ENCODE measurements around the gene INSYN2B.
"Not testable (repeated sequence)": the region's sequence is repeated elsewhere in the genome, so short reads cannot be mapped to it uniquely, and the experiment has no call there.

The INSYN2B gene

DNA sequence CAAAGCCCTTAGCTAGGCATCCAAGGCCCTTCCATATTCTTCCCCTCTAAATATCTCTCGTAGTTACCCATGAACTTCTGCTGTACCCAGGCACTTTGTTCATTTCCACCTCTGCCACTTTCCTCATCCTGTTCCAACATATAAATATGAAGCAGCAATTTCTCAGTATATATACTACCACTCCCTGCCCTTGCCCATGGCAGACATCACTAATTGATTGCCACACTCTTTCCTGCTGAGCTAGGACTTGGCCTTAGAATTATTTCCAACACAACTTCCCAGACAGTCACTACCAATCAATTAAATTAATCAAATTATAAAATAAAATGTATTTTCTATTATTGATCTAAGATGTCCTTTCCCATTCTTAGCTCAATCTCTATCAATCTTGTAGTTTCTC lies 8.5 kb downstream of the INSYN2B start:
- no peak for DNase-seq (ENCODE audit: low spot score)

DNA sequence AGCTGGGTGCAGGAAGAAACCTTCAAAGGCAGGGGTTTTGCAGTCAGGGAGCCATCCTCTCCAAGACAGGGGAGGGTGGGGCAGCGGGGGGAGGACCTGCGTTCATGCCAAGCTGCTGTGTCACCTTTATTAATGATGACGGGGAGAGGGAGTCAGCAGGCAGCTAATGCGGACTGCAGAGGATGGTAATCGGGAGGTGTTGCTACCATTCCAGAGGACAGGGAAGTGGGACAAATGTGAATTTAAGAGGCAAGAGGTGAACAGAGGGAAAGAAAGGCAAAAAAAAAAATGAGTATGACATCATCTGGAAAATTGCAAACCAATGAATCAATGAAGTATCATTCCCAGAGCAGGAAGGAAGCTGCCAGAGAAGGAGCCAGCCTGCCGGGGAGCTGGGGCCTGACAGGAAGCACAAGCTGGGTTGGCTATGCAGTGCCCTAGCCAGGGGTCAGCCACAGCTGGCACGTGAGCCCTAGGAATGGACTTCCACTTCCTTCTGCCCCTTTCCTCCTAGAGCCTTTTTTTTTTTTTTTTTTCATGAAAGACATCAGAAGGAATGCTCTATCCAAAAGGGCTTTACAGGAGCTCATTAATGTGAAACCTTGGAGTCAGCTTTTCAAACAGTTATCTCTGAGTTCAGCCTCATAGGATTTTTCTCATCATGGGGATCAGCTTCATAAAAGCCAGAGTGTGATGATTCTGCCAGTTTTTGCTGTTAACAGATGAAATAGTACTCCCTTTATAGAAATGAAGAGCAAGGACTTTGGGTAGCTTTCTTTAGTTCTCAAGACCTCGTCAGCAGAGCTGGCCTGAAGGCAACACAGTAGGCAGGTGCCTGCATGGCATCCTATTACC lies 9.2 kb downstream of the INSYN2B start:
- DNase-seq (ENCODE audit: low spot score): no peak

DNA sequence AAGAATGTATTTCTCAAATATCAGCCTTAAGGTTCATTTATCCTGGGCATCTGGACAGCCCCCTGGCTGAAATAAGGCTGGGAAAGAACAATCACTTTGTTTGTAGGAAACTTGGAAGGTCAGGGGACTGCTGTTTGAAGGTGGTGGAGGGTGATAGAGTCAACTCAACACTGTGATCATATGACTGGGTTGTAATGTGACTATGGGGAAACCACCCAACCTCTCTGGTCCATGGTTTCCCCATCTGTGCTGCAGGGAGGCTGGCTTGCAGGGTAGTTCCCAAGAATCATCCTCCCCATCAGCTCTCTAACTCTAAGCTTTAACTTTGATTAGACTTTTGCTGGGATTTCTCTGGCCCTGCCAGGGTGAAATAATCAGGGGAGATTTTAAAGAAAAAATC lies 10.0 kb downstream of the INSYN2B start:
- DNase-seq (ENCODE audit: low spot score): no peak

DNA sequence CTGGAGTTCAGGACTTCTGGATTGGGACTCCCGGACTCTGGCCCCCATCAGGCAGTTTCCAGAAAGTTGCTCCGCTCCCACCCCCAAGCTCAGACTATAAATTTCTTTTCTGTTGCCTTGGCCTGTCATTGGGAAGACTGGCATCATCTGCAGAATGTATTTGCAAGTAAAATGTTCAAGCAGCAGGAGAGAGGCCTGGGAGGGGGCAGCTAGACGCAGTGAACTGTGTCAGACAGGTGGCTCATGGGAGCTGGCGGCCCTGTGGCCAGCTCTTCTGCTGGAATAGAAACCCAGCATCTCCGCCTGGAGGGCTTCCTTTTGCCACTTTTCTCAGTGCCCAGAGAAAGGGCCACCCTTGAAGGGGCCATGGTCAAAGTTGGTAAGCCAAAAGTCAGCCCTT lies 16.0 kb downstream of the INSYN2B start:
- DNase-seq (ENCODE audit: low spot score): no peak

DNA sequence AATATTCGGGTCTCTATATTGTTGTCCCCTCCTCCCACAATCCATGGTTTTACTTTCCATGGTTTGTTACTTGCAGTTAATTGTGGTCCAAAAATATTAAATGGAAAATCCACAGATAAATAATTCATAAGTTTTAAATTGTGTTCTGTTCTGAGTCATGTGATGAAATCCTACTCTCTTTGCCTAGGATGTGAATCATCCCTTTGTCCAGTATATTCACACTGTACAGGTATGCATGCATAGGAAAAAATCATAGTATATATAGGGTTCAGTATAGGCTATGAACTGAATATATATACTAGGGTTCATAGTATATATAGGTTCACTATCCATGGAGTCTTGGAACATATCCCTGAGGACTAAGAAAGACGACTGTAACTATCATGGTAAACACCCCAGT lies 19.6 kb downstream of the INSYN2B start:
- DNase-seq (ENCODE audit: low spot score): no peak

GRCh38 chr5:169958278-169958677 lies 22.0 kb downstream of the INSYN2B start:
- DNase-seq (ENCODE audit: low spot score): no peak

- DNase-seq (ENCODE audit: low spot score): no peak
These were observed 23.5 kb downstream of the INSYN2B start for GRCh38 chr5:169956756-169957155.

DNA sequence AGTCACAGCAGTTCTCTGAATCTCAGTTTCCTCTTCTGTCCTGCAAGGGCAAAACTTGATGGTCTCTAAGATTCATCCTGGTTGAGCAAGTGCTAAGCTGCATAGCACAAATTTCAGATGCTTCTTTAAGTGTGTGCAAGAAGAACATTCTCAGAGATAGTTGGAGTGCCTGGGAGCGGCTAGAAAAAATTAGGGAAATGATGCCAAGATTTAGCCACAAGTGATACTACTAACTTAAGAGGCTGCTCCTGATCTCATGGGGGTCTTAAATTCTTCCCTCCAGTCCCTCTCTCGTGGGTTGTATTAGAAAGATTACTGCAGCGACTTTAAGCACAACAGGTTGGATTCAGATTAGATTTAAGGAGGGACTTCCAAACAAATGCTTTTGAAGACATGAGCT lies 24.2 kb downstream of the INSYN2B start:
- DNase-seq (ENCODE audit: low spot score): no peak

DNA sequence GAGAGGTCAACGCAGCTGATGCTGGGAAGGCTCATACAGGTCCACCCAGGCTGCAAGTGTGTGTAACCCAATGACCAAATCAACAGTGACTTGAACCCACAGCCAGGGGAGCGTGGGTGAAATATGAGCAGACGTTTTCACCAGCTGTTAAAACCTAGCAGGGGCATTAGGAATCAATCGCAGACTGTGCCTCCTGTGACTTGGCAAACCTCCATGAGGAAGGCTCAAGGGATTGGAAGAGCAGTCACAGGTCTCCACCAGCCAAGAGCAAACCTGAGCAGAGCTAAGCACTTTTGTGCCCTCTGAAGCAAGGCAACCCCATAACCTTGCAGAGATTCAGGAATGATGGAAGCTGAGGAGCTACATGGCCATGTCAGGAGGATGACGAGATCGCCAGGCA lies 25.5 kb downstream of the INSYN2B start:
- no peak for DNase-seq (ENCODE audit: low spot score)

DNA sequence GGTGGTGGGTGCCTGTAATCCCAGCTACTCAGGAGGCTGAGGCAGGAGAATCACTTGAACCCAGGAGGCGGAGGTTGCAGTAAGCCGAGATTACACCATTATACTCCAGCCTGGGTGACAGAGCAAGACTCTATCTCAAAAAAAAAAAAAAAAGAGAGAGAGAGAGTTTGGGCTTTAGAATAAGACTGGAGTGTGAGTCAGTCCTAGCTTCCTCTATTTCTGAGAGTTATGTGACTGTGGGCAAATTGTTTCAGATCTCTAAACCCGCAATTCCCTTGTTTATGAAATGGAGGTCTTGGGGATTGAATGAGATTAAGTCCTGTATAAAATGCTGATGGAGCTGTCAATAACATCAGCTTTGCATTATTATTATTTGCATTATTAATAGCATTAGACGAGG lies 27.1 kb downstream of the INSYN2B start:
- not testable (repeated sequence) for DNase-seq (ENCODE audit: low spot score)

- no peak for DNase-seq (ENCODE audit: low spot score)
These were observed 30.0 kb downstream of the INSYN2B start for GRCh38 chr5:169950333-169950732.

- DNase-seq (ENCODE audit: low spot score): no peak
These were observed 33.5 kb downstream of the INSYN2B start for GRCh38 chr5:169946743-169947295.

DNA sequence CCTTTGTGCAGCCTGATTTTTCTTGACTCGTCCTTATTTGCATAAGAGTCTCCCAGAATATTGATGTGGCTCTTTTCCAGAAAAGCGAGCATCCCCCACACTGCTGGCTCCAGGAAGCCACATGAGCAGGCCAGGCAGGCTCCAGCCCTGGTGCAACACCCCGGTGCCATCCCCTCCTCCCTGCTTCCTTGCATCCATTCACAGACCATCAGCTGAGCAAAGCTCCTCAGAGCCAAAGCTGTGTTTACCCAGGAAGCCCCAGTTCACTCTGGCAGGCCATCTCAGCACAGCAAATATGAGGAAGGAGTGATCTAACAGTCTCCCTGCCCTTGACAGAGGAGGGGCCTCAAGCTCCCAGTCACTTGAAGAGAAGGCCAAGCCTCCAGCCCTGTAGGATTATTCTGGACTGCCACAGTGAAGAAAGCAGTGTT lies 34.4 kb downstream of the INSYN2B start:
- no peak for DNase-seq (ENCODE audit: low spot score)

DNA sequence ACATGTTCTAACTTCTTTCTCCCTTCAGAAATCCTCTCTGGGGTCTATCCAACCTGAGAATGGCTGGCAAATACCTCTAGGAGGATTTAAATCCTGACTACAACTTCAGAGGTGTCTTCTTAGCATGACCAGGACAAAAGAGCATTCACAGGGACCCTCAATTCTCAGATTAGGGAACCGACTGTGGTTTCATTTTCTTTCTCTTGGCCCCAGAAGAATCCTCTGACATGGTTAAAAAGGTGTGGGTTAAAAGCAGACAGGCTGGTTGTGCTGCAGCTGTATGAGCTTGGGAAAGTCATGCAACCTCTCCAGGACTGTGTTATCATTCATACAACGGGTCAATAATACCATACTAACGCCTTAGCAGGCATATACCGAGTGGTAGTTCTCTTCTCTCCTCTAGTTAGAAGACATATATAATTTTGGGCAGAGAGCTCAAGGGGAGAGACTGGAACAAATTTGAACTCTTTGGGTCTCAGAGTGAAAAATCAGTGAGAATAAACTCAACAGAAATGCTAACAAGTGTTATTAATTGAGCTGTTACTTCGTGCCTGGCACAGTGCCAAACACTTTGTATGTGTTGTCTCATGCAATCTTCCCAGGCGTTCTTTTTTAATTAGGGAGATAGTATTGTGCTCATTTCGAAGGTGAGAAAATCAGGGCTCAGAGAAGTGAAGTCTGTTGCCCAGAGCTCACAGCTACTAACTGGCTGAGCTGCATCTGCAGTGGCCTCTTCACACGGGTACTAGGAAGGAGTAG lies 35.2 kb downstream of the INSYN2B start:
- no peak for DNase-seq (ENCODE audit: low spot score)

DNA sequence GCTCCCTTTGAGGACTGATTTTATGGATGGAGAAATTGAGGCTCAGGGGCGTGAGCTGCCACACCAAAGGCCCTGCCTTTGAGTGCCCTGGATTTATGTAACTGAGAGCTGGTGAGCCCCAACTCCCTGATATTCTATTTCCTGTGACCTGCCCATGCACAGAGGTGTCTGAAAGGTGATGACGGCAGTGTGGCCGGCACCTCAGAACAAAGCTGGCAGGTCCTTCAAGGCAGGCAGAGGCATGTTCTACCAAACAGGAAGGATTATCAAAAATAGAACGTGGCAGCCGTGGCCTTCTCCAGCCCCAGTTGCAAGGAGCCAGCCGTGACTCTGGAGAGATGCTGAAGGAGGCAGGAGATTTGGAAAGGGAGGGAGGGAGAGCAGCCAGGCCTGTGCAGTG lies 36.2 kb downstream of the INSYN2B start:
- DNase-seq (ENCODE audit: low spot score): no peak

DNA sequence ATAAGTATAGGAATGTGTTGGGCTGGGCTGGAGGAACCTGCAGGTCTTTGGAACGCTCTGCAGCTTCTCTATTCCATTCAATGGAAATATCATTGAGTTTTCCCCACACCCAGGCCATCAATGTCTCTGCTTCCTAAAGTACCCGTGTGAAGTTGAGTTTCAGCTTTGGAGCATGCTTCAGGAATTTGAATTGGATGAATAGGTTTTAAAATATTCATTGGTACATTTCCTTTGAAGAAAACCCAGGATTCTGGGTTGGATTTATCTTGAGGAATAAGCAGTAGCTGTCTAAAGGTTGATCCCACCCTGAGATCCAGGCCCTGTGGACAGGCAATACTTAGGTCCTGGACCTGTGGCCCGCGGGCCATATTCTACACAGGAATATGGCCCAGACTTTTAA lies 37.3 kb downstream of the INSYN2B start:
- no peak for DNase-seq (ENCODE audit: low spot score)

- DNase-seq (ENCODE audit: low spot score): no peak
These were observed 38.1 kb downstream of the INSYN2B start for GRCh38 chr5:169942181-169942580.

DNA sequence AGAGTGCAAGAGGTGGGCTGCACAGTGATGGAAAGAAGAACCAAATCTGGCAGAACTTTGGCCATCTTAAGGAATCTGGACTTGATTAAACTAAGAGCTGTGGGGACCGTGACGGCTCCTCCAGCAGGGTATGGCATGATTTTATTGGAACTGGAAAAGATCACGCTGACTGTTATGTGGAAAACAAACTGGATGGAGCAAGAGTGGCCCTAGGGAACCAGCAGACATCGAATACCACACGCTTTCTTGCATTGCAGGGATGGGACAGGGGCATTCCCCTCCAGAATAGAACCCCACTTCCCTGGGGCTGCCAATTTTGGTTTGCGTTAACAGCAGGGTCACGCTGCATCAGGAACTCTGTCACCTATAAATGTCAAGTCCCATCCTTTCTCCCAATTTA lies 38.8 kb downstream of the INSYN2B start:
- DNase-seq (ENCODE audit: low spot score): no peak

DNA sequence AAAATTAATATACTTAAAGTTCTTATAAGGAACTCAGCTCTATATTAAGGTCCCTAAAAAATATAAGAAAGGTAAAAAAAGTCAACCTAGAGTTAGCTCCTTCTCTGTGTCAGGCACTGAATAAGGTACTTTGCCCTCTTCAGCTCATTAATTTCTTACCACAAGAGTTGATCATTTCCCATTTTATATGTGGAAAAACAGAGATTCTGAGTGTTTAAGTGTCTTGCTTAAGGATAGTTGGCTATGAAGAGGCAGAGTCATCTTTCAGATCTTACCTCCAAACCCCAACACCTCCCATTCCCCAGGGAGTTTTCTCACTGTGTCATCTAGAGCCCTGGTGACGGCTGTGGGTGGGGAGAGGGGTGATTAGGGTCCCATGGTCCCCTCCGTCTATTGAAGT lies 40.6 kb downstream of the INSYN2B start:
- DNase-seq (ENCODE audit: low spot score): no peak

- no peak for DNase-seq (ENCODE audit: low spot score)
These were observed 41.9 kb downstream of the INSYN2B start for GRCh38 chr5:169938439-169938838.

GRCh38 chr5:169935762-169936161 lies 44.5 kb downstream of the INSYN2B start:
- no peak for DNase-seq (ENCODE audit: low spot score)

GRCh38 chr5:169934990-169935389 lies 45.3 kb downstream of the INSYN2B start:
- no peak for DNase-seq (ENCODE audit: low spot score)

- DNase-seq (ENCODE audit: low spot score): no peak
These were observed 46.7 kb downstream of the INSYN2B start for GRCh38 chr5:169933616-169934015.
